ENCODE data around the gene MCRIP2.

GRCh38 chr16:660459-661183, 19.0 kb downstream of the MCRIP2 start:
- TF ChIP-seq CTCF (IDR thresholded peaks at IDR 0.05), result peak; percentile 36 to 53 (median 47)
- peak; percentile 12 for TF ChIP-seq POLR2A (IDR thresholded peaks at IDR 0.05)

Measured in right lobe of liver (tissue), 4 donors.